HG02678 (cell line): Measurements from ENCODE around the gene TMEM161A.

Experiments
- ATAC-seq: cut with Tn5 transposase; IDR thresholded peaks from one replicate; pipeline ENCODE4 v1.9.1; 2021; ENCODE audit warnings: mild to moderate bottlenecking, moderate library complexity; ENCODE audit not compliant: unreplicated experiment

The TMEM161A gene

DNA sequence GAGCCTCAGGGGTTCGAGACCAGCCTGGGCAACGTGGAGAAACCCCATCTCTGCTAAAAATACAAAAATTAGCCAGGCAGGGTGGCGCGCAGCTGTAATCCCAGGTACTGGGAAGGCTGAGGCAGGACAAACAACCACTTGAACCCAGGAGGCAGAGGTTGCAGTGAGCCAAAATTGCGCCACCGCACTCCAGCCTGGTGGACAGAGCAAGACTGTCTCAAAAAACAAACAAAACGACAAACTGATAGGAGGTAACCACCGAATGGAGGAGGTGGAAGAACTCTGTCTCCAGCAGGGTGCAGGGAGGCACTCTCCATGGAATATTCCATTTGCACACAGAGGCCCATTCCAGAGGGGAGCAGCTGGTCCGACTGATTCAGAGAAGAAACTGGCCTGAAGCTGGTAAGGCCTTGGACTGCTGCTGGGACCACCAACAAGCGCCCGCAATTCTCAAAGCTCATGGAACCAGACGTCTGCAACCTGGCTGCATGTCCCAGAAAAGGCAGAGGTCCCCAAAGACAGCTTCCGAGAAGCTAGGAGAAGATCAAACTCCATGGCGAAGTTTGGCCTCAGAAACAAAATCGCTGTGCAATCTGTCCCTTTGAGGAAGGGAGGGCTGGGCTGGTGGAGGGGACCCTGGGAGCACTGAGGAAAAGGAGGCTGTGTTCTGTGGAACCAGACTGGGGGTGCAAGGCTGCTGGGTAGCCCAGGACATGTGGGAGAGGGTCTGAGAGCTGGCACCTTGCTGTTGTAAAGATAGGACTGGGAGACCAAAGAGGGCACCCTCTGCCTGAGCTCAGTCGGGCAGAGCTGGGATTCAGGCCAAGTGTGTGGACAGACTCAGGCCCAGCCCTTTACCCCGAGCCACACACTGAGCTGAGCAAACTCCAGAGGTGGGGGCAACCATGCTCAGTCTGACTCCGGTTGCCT is 39.3 kb downstream of the TMEM161A start:
- no peak for ATAC-seq

DNA sequence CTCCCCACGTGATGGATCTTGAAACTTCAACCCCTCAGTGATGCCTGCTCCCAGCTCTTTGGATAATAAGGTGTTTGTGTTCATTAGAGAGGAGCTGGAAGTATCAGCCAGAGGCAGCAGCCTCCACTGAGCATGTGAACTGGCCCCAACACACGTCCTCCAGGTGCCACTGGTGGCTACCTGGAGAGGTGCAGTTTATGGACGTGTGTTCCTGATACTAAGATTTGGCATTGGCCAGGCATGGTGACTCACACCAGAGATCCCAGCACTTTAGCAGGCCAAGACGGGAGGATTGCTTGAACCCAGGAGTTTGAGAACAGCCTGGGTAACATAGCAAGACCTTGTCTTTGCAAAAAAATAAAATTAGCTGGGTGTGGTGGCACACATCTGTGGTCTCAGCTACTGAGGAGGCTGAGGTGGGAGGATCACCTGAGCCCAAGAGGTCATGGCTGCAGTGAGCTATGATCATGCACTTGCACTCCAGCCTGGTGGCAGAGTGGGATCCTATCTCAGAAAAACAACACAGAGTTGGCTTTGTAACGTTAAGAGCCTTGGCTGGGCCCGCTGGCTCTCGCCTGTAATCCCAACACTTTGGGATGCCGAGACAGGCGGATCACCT is 40.1 kb downstream of the TMEM161A start:
- ATAC-seq: no peak

DNA sequence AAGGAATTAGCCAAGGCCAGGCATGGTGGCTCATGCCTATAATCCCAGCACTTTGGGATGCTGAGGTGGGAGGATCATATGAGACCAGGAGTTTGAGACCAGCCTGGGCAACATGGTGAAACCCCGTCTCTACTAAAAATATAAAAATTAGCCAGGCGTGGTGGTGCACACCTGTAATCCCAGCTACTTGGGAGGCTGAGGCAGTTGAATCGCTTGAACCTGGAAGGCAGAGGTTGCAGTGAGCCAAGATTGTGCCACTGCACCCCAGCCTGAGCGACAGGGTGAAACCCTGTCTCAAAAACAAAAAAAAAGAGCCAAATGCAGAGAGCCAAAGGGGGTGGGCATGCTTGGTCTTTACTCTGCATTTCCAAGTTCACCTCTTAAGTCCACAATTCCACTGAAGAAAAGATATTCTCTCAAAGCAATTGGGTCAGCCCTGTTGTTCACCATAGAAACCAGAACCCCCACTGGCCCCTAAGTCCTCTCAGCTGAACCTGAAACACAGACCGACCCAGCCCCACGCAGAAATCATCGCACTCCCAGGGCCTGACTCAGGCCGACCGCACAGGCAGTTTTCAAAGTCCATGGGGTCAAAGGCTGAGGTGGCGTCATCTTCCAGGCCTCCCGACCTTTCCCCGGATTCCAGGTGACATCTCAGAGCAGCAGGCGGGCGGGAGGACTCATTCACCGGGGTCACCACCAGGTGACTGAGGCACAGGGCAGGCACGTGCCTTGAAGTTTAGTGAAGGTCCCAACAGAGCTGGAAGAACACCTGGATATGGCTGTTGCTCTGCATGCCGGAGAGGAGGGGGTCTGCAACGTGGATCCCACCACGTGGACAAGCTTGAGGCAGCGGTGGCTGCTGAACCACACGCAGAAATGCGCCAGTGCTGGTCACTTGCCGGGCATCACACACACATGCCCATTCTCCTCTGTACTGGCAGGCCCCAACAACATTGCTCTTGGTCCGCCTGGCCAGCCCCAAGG is 41.3 kb downstream of the TMEM161A start:
- no peak for ATAC-seq

DNA sequence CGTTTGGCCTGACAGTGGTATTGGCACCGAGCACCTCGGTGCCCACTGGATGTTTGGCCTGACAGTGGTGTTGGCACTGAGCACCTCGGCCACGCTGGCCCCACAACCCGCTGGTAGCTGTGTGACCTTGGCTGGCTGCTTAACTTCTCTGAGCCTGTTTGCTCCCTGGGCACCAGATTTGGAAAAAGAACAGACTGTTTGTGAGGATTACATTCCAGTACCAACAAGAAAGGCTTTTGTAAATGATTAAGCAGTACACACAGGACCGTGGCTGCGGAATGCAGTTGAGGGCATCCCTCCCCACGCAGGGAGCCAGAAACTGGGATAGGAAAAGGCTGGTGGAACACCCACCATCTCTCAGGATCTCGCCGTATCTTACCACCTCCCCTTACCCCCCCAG is 42.6 kb downstream of the TMEM161A start:
- no peak for ATAC-seq

DNA sequence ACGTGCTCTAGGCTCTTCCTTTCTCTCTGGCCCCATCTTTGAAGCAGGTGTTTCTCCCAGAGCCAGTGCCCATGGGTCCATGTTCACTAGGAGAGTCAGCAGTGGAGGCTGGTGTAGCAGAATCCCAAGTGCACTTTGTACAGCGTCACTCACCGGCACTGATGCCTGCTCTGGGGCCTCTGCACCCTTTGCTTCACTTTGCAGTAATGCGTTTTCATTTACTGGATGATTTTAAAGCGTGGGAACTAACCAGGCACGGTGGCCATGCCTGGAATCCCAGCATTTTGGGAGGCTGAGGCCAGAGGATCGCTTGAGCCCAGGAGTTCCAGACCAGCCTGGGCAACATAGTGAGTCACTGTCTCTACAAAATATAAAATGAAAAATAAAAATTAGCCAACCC is 43.8 kb downstream of the TMEM161A start:
- ATAC-seq: no peak

DNA sequence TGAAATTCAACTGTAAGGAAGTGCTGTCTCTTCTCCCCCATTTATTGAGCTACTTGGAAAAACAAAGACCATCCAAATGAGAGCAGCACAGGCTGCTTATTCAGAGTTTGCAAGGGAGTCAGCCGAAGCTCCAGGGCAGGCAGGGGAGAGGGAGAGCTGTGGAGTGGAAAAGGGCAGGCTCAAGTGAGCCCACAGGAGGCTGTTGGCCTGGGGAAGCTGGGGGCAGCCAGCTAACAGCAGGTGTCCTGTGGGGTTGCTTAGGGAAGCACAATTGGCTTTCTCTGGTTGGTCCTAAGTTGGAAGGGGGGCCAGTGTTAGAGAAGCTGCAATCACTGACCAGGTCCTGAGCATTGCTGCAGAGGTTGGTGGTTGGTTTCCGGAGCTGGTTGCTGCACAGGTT is 50.6 kb downstream of the TMEM161A start:
- ATAC-seq: no peak

DNA sequence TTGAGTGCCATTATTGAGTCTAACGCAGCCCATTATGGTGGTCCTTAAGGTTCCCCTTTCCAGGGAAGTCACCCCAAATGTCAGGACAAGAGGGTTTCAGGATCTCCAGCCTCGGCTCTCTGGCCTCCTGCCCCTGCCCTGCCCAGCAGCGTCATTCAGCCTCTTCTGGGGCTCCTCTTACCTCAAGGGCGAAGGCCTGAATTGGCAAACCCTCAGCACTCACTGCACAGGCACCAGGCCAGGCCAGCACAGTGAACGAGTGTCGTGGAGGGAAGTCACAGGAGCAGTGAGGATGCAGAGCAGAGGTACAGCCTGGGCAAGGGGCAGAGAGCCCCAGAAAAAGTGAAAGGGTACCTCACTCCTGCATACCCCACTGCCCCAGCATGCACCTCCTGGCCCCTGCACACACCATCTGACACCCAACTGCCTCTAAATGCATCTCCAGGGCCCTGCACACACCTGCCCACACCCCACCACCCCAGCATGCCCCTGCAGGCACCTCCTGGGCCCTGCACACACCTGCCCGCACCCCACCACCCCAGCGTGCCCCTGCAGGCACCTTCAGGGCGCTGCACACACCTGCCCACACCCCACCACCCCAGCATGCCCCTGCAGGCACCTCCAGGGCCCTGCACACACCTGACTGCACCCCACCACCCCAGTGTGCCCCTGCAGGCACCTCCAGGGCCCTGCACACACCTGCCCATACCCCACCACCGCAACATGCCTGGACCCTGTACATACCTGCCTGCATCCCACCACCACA is 54.7 kb downstream of the TMEM161A start:
- ATAC-seq: no peak

DNA sequence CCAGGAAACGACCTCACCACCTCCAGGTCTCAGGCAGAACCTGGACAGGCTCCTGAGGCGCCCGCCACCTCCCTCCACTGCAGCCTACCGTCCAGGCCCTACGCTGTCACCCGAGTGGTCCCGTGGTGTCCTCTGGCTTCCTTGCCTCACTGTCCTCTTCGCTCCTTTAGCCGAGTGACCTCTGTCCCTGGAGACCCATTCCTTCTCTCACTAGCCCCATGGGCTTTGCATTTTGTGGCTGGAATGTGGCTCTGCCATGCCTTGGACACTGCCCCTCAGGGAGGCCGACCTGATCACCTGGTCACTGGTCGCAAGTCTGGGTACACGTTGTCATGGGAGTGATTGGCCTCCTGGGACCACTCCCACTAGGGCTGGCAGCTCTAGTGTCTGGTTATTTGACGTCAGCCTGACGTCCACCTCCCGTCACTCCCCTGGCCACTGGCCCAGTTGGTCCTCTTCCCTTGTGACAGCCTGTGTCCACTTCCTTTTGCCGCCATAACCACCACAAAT is 56.6 kb downstream of the TMEM161A start:
- ATAC-seq: no peak

DNA sequence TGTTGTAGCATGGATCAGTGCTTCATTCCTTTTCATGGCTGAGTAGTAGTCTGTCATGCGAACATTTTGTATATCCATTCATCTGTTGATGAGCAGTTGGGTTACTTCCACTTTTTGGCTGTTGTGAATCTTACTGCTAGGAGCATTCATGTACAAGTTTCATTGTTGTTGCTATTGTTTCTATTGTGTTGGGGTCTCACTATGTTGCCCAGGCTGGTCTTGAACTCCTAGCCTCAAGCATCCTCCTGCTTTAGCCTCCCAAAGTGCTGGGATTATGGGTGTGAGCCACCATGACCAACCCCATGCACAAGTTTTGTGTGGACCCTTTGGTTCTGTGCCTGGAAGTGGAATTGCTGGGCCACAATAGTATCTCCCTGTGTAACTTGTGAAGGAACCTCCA is 58.7 kb downstream of the TMEM161A start:
- ATAC-seq: no peak

DNA sequence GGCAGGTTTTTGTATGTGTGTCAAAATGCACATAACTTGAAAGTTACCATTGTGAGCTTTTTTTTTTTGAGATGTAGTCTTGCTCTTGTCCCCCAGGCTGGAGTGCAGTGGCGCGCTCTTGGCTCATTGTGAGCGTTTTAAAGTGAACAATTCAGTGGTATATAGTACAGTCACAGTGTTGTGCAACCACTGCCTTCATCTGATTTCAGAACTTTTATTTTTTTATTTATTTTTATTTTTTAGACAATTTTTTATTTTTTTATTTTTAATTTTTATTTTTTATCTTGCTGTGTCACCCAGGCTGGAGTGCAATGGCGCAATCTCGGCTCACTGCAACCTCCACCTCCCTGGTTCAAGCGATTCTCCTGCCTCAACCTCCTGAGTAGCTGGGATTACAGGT is 59.5 kb downstream of the TMEM161A start:
- ATAC-seq: no peak

DNA sequence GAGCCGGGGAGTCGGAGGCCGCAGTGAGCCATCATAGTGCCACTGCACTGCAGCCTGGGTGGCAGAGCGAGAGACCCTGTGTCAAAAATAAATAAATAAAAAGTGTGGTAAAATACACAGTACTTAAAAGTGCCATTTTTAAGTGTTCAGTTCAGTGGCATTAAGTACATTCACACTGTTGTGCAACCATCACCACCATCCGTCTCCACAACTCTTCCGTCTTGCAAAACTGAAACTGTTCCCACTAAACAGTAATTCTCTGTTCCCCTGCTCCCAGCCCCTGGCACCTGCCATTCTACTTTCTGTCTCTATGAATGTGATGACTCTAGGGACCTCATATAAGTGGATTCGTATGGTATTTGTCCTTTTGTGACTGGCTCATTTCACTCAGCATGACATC is 61.2 kb downstream of the TMEM161A start:
- ATAC-seq: no peak

DNA sequence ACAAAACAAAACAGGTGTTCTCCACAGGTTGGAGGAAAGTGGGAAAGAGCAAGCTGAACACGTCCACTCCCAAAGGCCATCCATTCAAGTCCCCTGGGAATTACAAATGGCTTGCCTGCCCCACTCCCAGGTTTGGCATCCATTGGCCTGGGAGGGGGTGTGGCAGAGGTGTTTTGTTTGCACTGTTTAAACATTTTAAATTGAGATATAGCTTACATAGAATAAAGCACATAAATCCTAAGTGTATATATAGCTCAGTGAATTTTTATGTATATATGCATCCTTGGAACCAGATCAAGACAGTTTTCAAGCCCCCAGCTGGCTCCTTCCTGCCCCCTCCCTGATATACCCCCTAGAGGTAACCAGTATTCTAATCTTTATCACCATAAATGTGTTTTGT is 61.8 kb downstream of the TMEM161A start:
- ATAC-seq: no peak

DNA sequence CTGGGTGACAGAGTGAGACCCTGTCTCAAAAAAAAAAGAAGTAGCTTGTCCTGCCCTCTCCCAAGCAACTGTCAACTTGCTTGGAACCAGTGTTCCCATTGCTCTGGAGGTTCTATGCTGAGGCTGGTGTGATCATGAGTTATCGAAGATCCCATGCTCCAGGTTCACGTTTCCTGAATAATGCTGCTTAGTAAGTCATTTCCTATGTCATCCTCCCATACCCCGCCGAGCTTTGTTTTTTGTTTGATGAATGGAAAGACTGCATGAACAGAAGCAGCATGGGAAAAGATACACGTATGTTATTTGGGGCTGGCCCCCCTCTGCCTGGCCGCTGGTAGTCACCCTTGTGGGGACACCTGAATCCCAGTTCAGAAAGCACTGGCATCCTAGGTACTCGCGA is 63.2 kb downstream of the TMEM161A start:
- no peak for ATAC-seq

DNA sequence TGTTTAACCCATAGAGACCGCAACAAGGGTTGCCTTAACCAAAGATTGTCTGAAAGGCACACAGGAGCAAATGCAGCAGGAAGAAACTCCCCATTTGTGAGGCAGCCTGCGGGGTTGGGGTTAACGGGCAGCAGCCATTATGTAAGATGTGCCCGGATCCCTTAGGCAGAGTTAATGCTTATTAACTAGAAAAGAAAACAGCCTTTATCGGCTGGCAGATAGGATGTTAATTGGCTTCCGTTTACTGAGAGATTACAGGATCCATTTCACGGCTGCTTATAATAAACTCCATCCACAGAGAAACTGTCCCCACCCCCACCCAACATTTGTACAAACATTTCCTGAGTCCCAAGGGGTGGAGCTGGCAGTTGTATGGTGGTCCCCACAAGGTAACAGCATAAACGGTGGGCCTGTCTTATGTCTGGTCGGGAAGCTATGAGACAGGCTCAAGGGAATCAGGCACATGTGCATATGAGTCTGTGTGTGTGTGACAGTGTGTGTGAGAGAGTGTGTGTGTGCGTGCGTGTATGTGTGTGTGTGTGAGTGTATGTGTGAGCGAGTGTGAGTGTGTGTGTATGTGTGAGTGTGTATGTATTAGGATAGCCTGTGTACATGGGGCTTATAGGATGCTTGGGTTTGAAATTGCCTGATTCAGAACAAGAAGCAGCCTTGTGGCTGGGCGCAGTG is 63.9 kb downstream of the TMEM161A start:
- ATAC-seq: no peak

DNA sequence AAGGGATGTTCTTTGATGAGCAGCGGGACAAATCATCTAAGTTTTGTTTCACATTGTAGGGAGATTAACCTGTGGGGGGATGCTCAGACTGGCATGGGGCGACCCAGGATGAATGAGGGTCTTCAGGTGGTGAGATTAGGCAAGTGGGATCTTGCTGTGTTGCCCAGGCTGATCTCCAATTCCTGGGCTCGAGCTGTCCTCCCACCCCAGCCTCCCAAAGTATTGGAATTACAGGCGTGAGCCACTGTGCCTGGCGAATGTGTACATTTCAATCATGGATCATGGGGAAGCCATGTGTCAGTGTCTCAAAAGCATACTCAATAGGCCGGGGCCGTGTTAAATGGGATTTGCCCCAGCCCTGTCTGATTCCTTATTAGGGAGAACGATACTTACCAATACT is 66.4 kb downstream of the TMEM161A start:
- ATAC-seq: no peak
